GM12878 (cell line): ENCODE results near the gene TEX36. TPM values are rescaled to one million over a fixed set of nuclear protein-coding genes. Genes with fewer than 3 reads are reported as not detected.
A peak's percentile ranks its signal among the peaks of the same experiment; 100 is the strongest.

Experiments used
- BACH1 ChIP-seq: fragments of 450-650 bp; IDR thresholded peaks from 2 replicates; pipeline ENCODE4 v1.6.1; 2017; ENCODE audit warnings: mild to moderate bottlenecking, borderline replicate concordance
- BMI1 ChIP-seq: fragments of 450-650 bp; IDR thresholded peaks from 2 replicates; pipeline ENCODE4 v1.6.1; 2016; ENCODE audit warnings: mild to moderate bottlenecking, moderate library complexity, borderline replicate concordance
- CEBPB ChIP-seq, 2 experiments: fragments of 150-350 bp in 1 of 2; IDR thresholded peaks; 2 replicates each; pipeline ENCODE4 v1.6.1; 2012 to 2014; ENCODE audit warnings: low read depth in 2 of 2, low read length in 2 of 2, borderline replicate concordance in 1 of 2, inconsistent platforms in 1 of 2
- FOS ChIP-seq: IDR thresholded peaks from 3 replicates; pipeline ENCODE4 v1.6.1; 2011; ENCODE audit warnings: borderline replicate concordance; ENCODE audit not compliant: insufficient read length; ENCODE audit errors: extremely low read depth
- FOXM1 ChIP-seq: IDR thresholded peaks from 2 replicates; pipeline ENCODE4 v1.6.1; 2012; ENCODE audit warnings: low read depth, mild to moderate bottlenecking, inconsistent platforms, low read length, moderate library complexity
- HSF1 ChIP-seq: fragments of 150-350 bp; IDR thresholded peaks from 2 replicates; pipeline ENCODE4 v1.6.1; 2014; ENCODE audit warnings: mild to moderate bottlenecking, low read depth, low read length
- IRF3 ChIP-seq: fragments of 450-650 bp; IDR thresholded peaks from 2 replicates; pipeline ENCODE4 v1.6.1; 2014; ENCODE audit warnings: mild to moderate bottlenecking
- MAX ChIP-seq: IDR thresholded peaks from 2 replicates; pipeline ENCODE4 v1.6.1; 2012; ENCODE audit warnings: low read depth, low read length, improper control_type of control experiment
- MEF2B ChIP-seq: fragments of 450-650 bp; IDR thresholded peaks from 2 replicates; pipeline ENCODE4 v1.6.1; 2018; ENCODE audit warnings: mild to moderate bottlenecking, moderate library complexity; ENCODE audit not compliant: partially characterized antibody, poor library complexity, severe bottlenecking
- NFIC ChIP-seq: IDR thresholded peaks from 2 replicates; pipeline ENCODE4 v1.6.1; 2012; ENCODE audit warnings: low read depth, mild to moderate bottlenecking, inconsistent platforms, low read length, moderate library complexity
- NR2C2 ChIP-seq: IDR thresholded peaks from 2 replicates; pipeline ENCODE4 v1.6.1; 2011; ENCODE audit warnings: borderline replicate concordance, low read depth; ENCODE audit not compliant: control insufficient read depth, insufficient read length
- PKNOX1 ChIP-seq: fragments of 450-650 bp; IDR thresholded peaks from 2 replicates; pipeline ENCODE4 v1.6.1; 2016; ENCODE audit warnings: mild to moderate bottlenecking
- POLR2AphosphoS5 ChIP-seq: IDR thresholded peaks from 2 replicates; pipeline ENCODE4 v1.6.1; 2011; ENCODE audit warnings: mild to moderate bottlenecking, low read length, inconsistent platforms
- RB1 ChIP-seq: fragments of 450-650 bp; formaldehyde crosslinking; IDR thresholded peaks from 2 replicates; pipeline ENCODE4 v1.6.1; 2017; ENCODE audit warnings: mild to moderate bottlenecking, borderline replicate concordance
- RELA ChIP-seq: fragments of 450-650 bp; IDR thresholded peaks from 2 replicates; pipeline ENCODE4 v1.8.0; 2014; ENCODE audit warnings: borderline replicate concordance; ENCODE audit not compliant: partially characterized antibody
- RFX5 ChIP-seq: IDR thresholded peaks from 2 replicates; pipeline ENCODE4 v1.6.1; 2011; ENCODE audit warnings: low read depth, low read length, improper control_type of control experiment
- SMAD5 ChIP-seq: IDR thresholded peaks from 2 replicates; pipeline ENCODE4 v1.6.1; 2016; ENCODE audit warnings: antibody characterized with exemption, low read depth
- STAT3 ChIP-seq: IDR thresholded peaks from 2 replicates; pipeline ENCODE4 v1.6.1; 2011; ENCODE audit warnings: low read depth, low read length, improper control_type of control experiment
- TAF1 ChIP-seq: IDR thresholded peaks from 2 replicates; pipeline ENCODE4 v1.6.1; 2011; ENCODE audit warnings: mild to moderate bottlenecking, low read depth, low read length, borderline replicate concordance
- TCF12 ChIP-seq: IDR thresholded peaks from 2 replicates; pipeline ENCODE4 v1.6.1; 2011; ENCODE audit warnings: low read depth, mild to moderate bottlenecking, low read length
- TCF3 ChIP-seq: IDR thresholded peaks from 2 replicates; pipeline ENCODE4 v1.6.1; 2012; ENCODE audit warnings: low read depth, mild to moderate bottlenecking, low read length, borderline replicate concordance; ENCODE audit not compliant: insufficient read depth
- YBX1 ChIP-seq: fragments of 450-650 bp; IDR thresholded peaks from 2 replicates; pipeline ENCODE4 v1.6.1; 2016; ENCODE audit warnings: antibody characterized with exemption
- ZBTB40 ChIP-seq: fragments of 450-650 bp; IDR thresholded peaks from 2 replicates; pipeline ENCODE4 v1.6.1; 2016; ENCODE audit warnings: mild to moderate bottlenecking, moderate library complexity, borderline replicate concordance
- ZNF207 ChIP-seq: fragments of 450-650 bp; IDR thresholded peaks from 2 replicates; pipeline ENCODE4 v1.6.1; 2014; ENCODE audit warnings: antibody characterized with exemption, mild to moderate bottlenecking, borderline replicate concordance
- polyA plus RNA-seq, 11 experiments: library from polyadenylated mRNA; depleted of rRNA in 4 of 11; unstranded in 6 of 11; stranded (reverse) in 5 of 11; fragments of >200 nt; fragmentation: Nextera tagmentation in 4 of 11; fragmentation: Illumina TruSeq in 1 of 11; extraction: Ambion mirVana in 4 of 11; extraction: Trizol in 1 of 11; gene quantifications; 1 replicate in 1 of 11; 2 replicates in 10 of 11; pipeline versions ENCODE4 v1.2.1 to v1.2.3, GENCODE V29; 2011 to 2016; ENCODE audit warnings: inconsistent platforms in 2 of 11, missing spikeins in 2 of 11, low read depth in 1 of 11
- total RNA-seq, 4 experiments: library from RNA; depleted of rRNA in 3 of 4; stranded (reverse); fragments of >200 nt in 3 of 4; fragmentation: Illumina TruSeq in 1 of 4; extraction: Trizol in 1 of 4; gene quantifications; 2 replicates each; pipeline versions ENCODE4 v1.2.1 to v1.2.3, GENCODE V29; 2013 to 2021

Gene TEX36
- total and polyA plus RNA-seq, 10 of the 15 experiments (the other 5 are each of a cell fraction or from before 2014, with no cell fraction given), result not detected

GRCh38 chr10:125721035-125721434, 38.1 kb upstream of the TEX36 start (continued):
- TF ChIP-seq SMAD5 (no peak), RFX5 (peak; percentile 87), NR2C2 (no peak), PKNOX1 (peak; percentile 71), MAX (no peak), STAT3 (no peak), HSF1 (no peak), BACH1 (peak; percentile 60; the same call in 1 of the 2 replicates), NFIC (no peak), ZBTB40 (no peak), MEF2B (peak; percentile 80), TCF3 (no peak), YBX1 (no peak), RELA (no peak), TAF1 (no peak), FOS (no peak), BMI1 (peak; percentile 48; the same call in 1 of the 2 replicates), FOXM1 (no peak), RB1 (no peak), IRF3 (no peak), ZNF207 (no peak), TCF12 (no peak), POLR2AphosphoS5 (no peak), CEBPB (IDR thresholded peaks at IDR 0.05; ENCODE audit: borderline replicate concordance in 1 of 2, low read depth in 2 of 2, low read length in 2 of 2) (no peak)
